ENCODE measurements around the gene IKBKG. TPM values are rescaled to one million over a fixed set of nuclear protein-coding genes. Genes with fewer than 3 reads are reported as not detected.
A peak's percentile ranks its signal among the peaks of the same experiment; 100 is the strongest.
"Not testable (repeated sequence)": the region's sequence is repeated elsewhere in the genome, so short reads cannot be mapped to it uniquely, and the experiment has no call there.

Gene IKBKG
- total and polyA plus RNA-seq, 5 donors from 2014 or later: 27.9 to 48.0 (median 36.7) TPM

GRCh38 chrX:154552112-154552806, 4.8 kb downstream of the IKBKG start:
- H3K9me3 ChIP-seq (ENCODE audit: control insufficient read depth in 2 of 2, low read length in 2 of 2); H3K9me3 Mint-ChIP-seq; ATAC-seq (ENCODE audit: low read depth in 2 of 2); H3K27me3 Mint-ChIP-seq; DNase-seq; H3K27ac ChIP-seq (ENCODE audit: insufficient read depth, low read length, poor library complexity, severe bottlenecking); H3K4me3 ChIP-seq (ENCODE audit: low read depth, low read length); H3K4me3 Mint-ChIP-seq; H3K27me3 ChIP-seq (ENCODE audit: control insufficient read depth, insufficient read depth, low read length): not testable (repeated sequence)
- Mint-ChIP-seq H3K27ac (peak overlapping the region in 1 of 3 donors; percentile 31), H3K36me3 (peaks cover 20% of the 10 kb centered on the region), H3K4me1 (peaks cover 11 to 50% (median 18%) of the 10 kb centered on the region in 4 donors)
- H3K4me1 ChIP-seq (ENCODE audit: control insufficient read depth, insufficient read depth, low read length, poor library complexity, severe bottlenecking): peaks cover 21% of the 10 kb centered on the region
- H3K36me3 ChIP-seq (ENCODE audit: control insufficient read depth, insufficient read depth, low read length): peaks cover 13% of the 10 kb centered on the region

- not testable (repeated sequence) for H3K4me3 Mint-ChIP-seq; H3K4me3 ChIP-seq (ENCODE audit: low read depth, low read length); DNase-seq; H3K4me1 ChIP-seq (ENCODE audit: control insufficient read depth, insufficient read depth, low read length, poor library complexity, severe bottlenecking); H3K27me3 ChIP-seq (ENCODE audit: control insufficient read depth, insufficient read depth, low read length); H3K9me3 ChIP-seq (ENCODE audit: control insufficient read depth in 2 of 2, low read length in 2 of 2); H3K27ac Mint-ChIP-seq; H3K9me3 Mint-ChIP-seq; H3K36me3 ChIP-seq (ENCODE audit: control insufficient read depth, insufficient read depth, low read length); H3K27ac ChIP-seq (ENCODE audit: insufficient read depth, low read length, poor library complexity, severe bottlenecking); H3K36me3 Mint-ChIP-seq; H3K27me3 Mint-ChIP-seq
- peaks cover 0 to 12% (median 0%) of the 10 kb centered on the region in 4 donors for H3K4me1 Mint-ChIP-seq
- ATAC-seq (ENCODE audit: low read depth in 2 of 2): peak; percentile 60 to 75
Measured at GRCh38 chrX:154558060-154558690, 10.8 kb downstream of the IKBKG start.

GRCh38 chrX:154558896-154559295, 11.5 kb downstream of the IKBKG start:
- H3K9me3 Mint-ChIP-seq; H3K4me3 ChIP-seq (ENCODE audit: low read depth, low read length); H3K9me3 ChIP-seq (ENCODE audit: control insufficient read depth in 2 of 2, low read length in 2 of 2); ATAC-seq (ENCODE audit: low read depth in 2 of 2); H3K27ac Mint-ChIP-seq; H3K27me3 ChIP-seq (ENCODE audit: control insufficient read depth, insufficient read depth, low read length); H3K27ac ChIP-seq (ENCODE audit: insufficient read depth, low read length, poor library complexity, severe bottlenecking); H3K27me3 Mint-ChIP-seq; H3K4me3 Mint-ChIP-seq; DNase-seq; H3K4me1 ChIP-seq (ENCODE audit: control insufficient read depth, insufficient read depth, low read length, poor library complexity, severe bottlenecking); H3K4me1 Mint-ChIP-seq; H3K36me3 ChIP-seq (ENCODE audit: control insufficient read depth, insufficient read depth, low read length); H3K36me3 Mint-ChIP-seq: not testable (repeated sequence)

DNA sequence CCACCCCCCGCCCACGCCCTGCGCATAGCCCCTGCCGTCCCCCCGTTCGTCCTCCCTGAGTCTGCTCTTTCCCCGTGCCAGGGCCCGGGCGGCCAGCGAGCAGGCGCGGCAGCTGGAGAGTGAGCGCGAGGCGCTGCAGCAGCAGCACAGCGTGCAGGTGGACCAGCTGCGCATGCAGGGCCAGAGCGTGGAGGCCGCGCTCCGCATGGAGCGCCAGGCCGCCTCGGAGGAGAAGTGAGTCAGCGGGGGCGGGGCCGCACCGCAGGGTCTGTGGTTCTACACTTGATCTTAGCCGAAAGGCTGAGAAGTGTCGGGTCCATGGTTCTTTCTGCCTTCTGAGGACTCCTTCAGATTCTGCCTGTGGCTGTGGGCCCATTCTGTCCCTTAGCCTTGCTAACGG, 12.9 kb downstream of the IKBKG start:
- H3K4me3 ChIP-seq (ENCODE audit: low read depth, low read length); H3K36me3 ChIP-seq (ENCODE audit: control insufficient read depth, insufficient read depth, low read length); H3K36me3 Mint-ChIP-seq; H3K9me3 ChIP-seq (ENCODE audit: control insufficient read depth in 2 of 2, low read length in 2 of 2); H3K9me3 Mint-ChIP-seq; H3K4me1 ChIP-seq (ENCODE audit: control insufficient read depth, insufficient read depth, low read length, poor library complexity, severe bottlenecking); H3K27ac ChIP-seq (ENCODE audit: insufficient read depth, low read length, poor library complexity, severe bottlenecking); ATAC-seq (ENCODE audit: low read depth in 2 of 2); H3K4me1 Mint-ChIP-seq; H3K27me3 Mint-ChIP-seq; H3K27me3 ChIP-seq (ENCODE audit: control insufficient read depth, insufficient read depth, low read length); DNase-seq; H3K27ac Mint-ChIP-seq; H3K4me3 Mint-ChIP-seq: not testable (repeated sequence)

DNA sequence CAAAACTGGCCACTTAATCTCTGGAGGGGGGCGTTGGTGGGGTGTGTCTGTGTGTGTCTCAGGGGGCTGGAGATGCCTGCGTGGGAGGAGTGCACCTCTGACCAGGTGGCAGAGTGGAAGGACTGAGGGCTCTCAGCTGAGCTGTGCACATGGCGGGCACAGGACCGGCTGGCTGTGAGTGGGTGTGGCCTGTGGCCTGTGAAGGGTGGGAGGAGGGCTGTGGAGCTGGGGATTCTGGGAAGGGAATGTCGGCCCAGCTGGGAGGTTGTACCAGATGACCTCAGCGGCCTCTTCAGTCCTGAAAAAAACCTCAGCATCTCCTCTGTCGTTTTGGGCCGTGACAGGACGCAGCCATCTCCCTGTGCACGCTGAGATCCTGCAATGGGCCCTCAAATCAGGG, 14.9 kb downstream of the IKBKG start:
- H3K9me3 ChIP-seq (ENCODE audit: control insufficient read depth in 2 of 2, low read length in 2 of 2); H3K4me1 ChIP-seq (ENCODE audit: control insufficient read depth, insufficient read depth, low read length, poor library complexity, severe bottlenecking); H3K4me1 Mint-ChIP-seq; H3K4me3 ChIP-seq (ENCODE audit: low read depth, low read length); H3K27me3 Mint-ChIP-seq; H3K36me3 ChIP-seq (ENCODE audit: control insufficient read depth, insufficient read depth, low read length); H3K27me3 ChIP-seq (ENCODE audit: control insufficient read depth, insufficient read depth, low read length); H3K27ac Mint-ChIP-seq; ATAC-seq (ENCODE audit: low read depth in 2 of 2); H3K9me3 Mint-ChIP-seq; H3K36me3 Mint-ChIP-seq; DNase-seq; H3K4me3 Mint-ChIP-seq; H3K27ac ChIP-seq (ENCODE audit: insufficient read depth, low read length, poor library complexity, severe bottlenecking): not testable (repeated sequence)

GRCh38 chrX:154570361-154570760, 22.9 kb downstream of the IKBKG start:
- H3K27me3 Mint-ChIP-seq; H3K36me3 ChIP-seq (ENCODE audit: control insufficient read depth, insufficient read depth, low read length); DNase-seq; H3K4me1 Mint-ChIP-seq; H3K4me3 Mint-ChIP-seq; H3K36me3 Mint-ChIP-seq; H3K9me3 Mint-ChIP-seq; H3K27ac Mint-ChIP-seq; H3K9me3 ChIP-seq (ENCODE audit: control insufficient read depth in 2 of 2, low read length in 2 of 2); H3K4me1 ChIP-seq (ENCODE audit: control insufficient read depth, insufficient read depth, low read length, poor library complexity, severe bottlenecking); H3K27me3 ChIP-seq (ENCODE audit: control insufficient read depth, insufficient read depth, low read length); ATAC-seq (ENCODE audit: low read depth in 2 of 2); H3K4me3 ChIP-seq (ENCODE audit: low read depth, low read length); H3K27ac ChIP-seq (ENCODE audit: insufficient read depth, low read length, poor library complexity, severe bottlenecking): not testable (repeated sequence)

- not testable (repeated sequence) for H3K27me3 Mint-ChIP-seq; H3K27ac Mint-ChIP-seq; H3K4me3 ChIP-seq (ENCODE audit: low read depth, low read length); ATAC-seq (ENCODE audit: low read depth in 2 of 2); H3K27me3 ChIP-seq (ENCODE audit: control insufficient read depth, insufficient read depth, low read length); H3K36me3 Mint-ChIP-seq; H3K4me1 ChIP-seq (ENCODE audit: control insufficient read depth, insufficient read depth, low read length, poor library complexity, severe bottlenecking); DNase-seq; H3K9me3 ChIP-seq (ENCODE audit: control insufficient read depth in 2 of 2, low read length in 2 of 2); H3K36me3 ChIP-seq (ENCODE audit: control insufficient read depth, insufficient read depth, low read length); H3K4me1 Mint-ChIP-seq; H3K27ac ChIP-seq (ENCODE audit: insufficient read depth, low read length, poor library complexity, severe bottlenecking); H3K9me3 Mint-ChIP-seq; H3K4me3 Mint-ChIP-seq
Measured at GRCh38 chrX:154573061-154573460, 25.6 kb downstream of the IKBKG start.

- not testable (repeated sequence) for H3K4me1 Mint-ChIP-seq; H3K27me3 Mint-ChIP-seq; H3K9me3 ChIP-seq (ENCODE audit: control insufficient read depth in 2 of 2, low read length in 2 of 2); ATAC-seq (ENCODE audit: low read depth in 2 of 2); H3K36me3 ChIP-seq (ENCODE audit: control insufficient read depth, insufficient read depth, low read length); H3K27ac Mint-ChIP-seq; H3K27ac ChIP-seq (ENCODE audit: insufficient read depth, low read length, poor library complexity, severe bottlenecking); H3K27me3 ChIP-seq (ENCODE audit: control insufficient read depth, insufficient read depth, low read length); H3K9me3 Mint-ChIP-seq; H3K4me1 ChIP-seq (ENCODE audit: control insufficient read depth, insufficient read depth, low read length, poor library complexity, severe bottlenecking); H3K36me3 Mint-ChIP-seq; H3K4me3 ChIP-seq (ENCODE audit: low read depth, low read length); DNase-seq; H3K4me3 Mint-ChIP-seq
Measured at GRCh38 chrX:154575076-154575475, 27.7 kb downstream of the IKBKG start.
